IMR-90 (cell line): ENCODE results near the gene RHO. TPM values are rescaled to one million over a fixed set of nuclear protein-coding genes. Genes with fewer than 3 reads are reported as not detected.

Experiments used
- ATAC-seq: fragments of 200-7000 bp; cut with Tn5 transposase; 2 replicates; pipeline ENCODE4 v1.9.1; 2020; ENCODE audit warnings: low read depth, mild to moderate bottlenecking, moderate library complexity
- BruUV-seq: library from RNA; stranded (reverse); fragments of 400-500 nt; replicated peaks from 2 replicates; lab custom pipeline; 2021; lab: Mats Ljungman, UMichigan
- CTCF ChIA-PET: fragments of 300-600 bp; formaldehyde crosslinking; extraction: SDS; loops from one replicate; lab custom pipeline; 2021; ENCODE audit warnings: antibody characterized with exemption; lab: Yijun Ruan, JAX
- POLR2A ChIA-PET: fragments of 300-600 bp; sonication (Branson Sonifier 250); formaldehyde crosslinking; loops from one replicate; lab custom pipeline; 2022; ENCODE audit warnings: antibody characterized with exemption; ENCODE audit not compliant: unreplicated experiment; lab: Charles Lee
- DNase-seq: peaks from one replicate; pipeline ENCODE4 v3.0.0; 2013
- H2AFZ ChIP-seq: replicated peaks from 2 replicates; pipeline ENCODE3; 2013; ENCODE audit warnings: low read length, mild to moderate bottlenecking; ENCODE audit not compliant: poor library complexity
- H2AK5ac ChIP-seq: 2 replicates; pipeline ENCODE4 v1.6.1; 2013; ENCODE audit warnings: low read depth, low read length, inconsistent platforms
- H2AK9ac ChIP-seq: replicated peaks from 2 replicates; pipeline ENCODE3; 2013; ENCODE audit warnings: mild to moderate bottlenecking, low read depth, low read length, moderate library complexity; ENCODE audit not compliant: poor library complexity
- H2BK120ac ChIP-seq: 2 replicates; pipeline ENCODE4 v1.6.1; 2013; ENCODE audit warnings: low read depth, low read length, inconsistent platforms
- H2BK15ac ChIP-seq: 3 replicates; pipeline ENCODE4 v1.6.1; 2013; ENCODE audit warnings: low read depth, low read length, inconsistent platforms
- H2BK20ac ChIP-seq: 2 replicates; pipeline ENCODE4 v1.6.1; 2013; ENCODE audit warnings: low read depth, mild to moderate bottlenecking, inconsistent platforms, low read length, moderate library complexity
- H2BK5ac ChIP-seq: 2 replicates; pipeline ENCODE4 v1.6.1; 2013; ENCODE audit warnings: mild to moderate bottlenecking, low read depth, low read length, inconsistent platforms; ENCODE audit not compliant: poor library complexity, severe bottlenecking
- H3K14ac ChIP-seq: replicated peaks from 2 replicates; pipeline ENCODE4 v1.6.1; 2013; ENCODE audit warnings: low read depth, low read length, inconsistent platforms
- H3K18ac ChIP-seq: 2 replicates; pipeline ENCODE4 v1.6.1; 2013; ENCODE audit warnings: low read depth, low read length, control low read depth
- H3K23ac ChIP-seq: 2 replicates; pipeline ENCODE4 v1.6.1; 2013; ENCODE audit warnings: low read depth, low read length, inconsistent platforms
- H3K27ac ChIP-seq: 2 replicates; pipeline ENCODE4 v1.5.1; 2013; ENCODE audit warnings: mild to moderate bottlenecking, control low read depth, low read length; ENCODE audit not compliant: insufficient read depth
- H3K27me3 ChIP-seq: 2 replicates; pipeline ENCODE4 v1.6.1; 2013; ENCODE audit warnings: low read length; ENCODE audit not compliant: control insufficient read depth, insufficient read depth
- H3K36me3 ChIP-seq: 2 replicates; pipeline ENCODE4 v1.6.1; 2013; ENCODE audit warnings: low read length, mixed read lengths; ENCODE audit not compliant: control insufficient read depth, insufficient read depth
- H3K4ac ChIP-seq: 2 replicates; pipeline ENCODE4 v1.6.1; 2013; ENCODE audit warnings: low read depth, low read length, inconsistent platforms
- H3K4me1 ChIP-seq: 2 replicates; pipeline ENCODE4 v1.6.1; 2013; ENCODE audit warnings: low read length, mixed read lengths; ENCODE audit not compliant: control insufficient read depth, insufficient read depth
- H3K4me2 ChIP-seq: 2 replicates; pipeline ENCODE4 v1.6.1; 2013; ENCODE audit warnings: low read depth, mild to moderate bottlenecking, control low read depth, low read length, moderate library complexity
- H3K4me3 ChIP-seq: 2 replicates; pipeline ENCODE4 v1.5.1; 2013; ENCODE audit warnings: low read depth, mild to moderate bottlenecking, control low read depth, low read length, moderate library complexity; ENCODE audit not compliant: insufficient read depth
- H3K56ac ChIP-seq: 2 replicates; pipeline ENCODE4 v1.6.1; 2013; ENCODE audit warnings: low read length, inconsistent platforms; ENCODE audit not compliant: insufficient read depth; ENCODE audit errors: extremely low read depth
- H3K79me1 ChIP-seq, 2 experiments: 2 replicates each; pipeline ENCODE4 v1.6.1; 2013; ENCODE audit warnings: low read length in 2 of 2, inconsistent platforms in 1 of 2, low read depth in 1 of 2
- H3K9ac ChIP-seq: 2 replicates; pipeline ENCODE4 v1.6.1; 2013; ENCODE audit warnings: low read depth, low read length, control low read depth
- H3K9me1 ChIP-seq: 2 replicates; pipeline ENCODE4 v1.6.1; 2013; ENCODE audit warnings: low read length, inconsistent platforms; ENCODE audit not compliant: insufficient read depth
- H3K9me3 ChIP-seq: 2 replicates; pipeline ENCODE4 v1.6.1; 2013; ENCODE audit warnings: low read length; ENCODE audit not compliant: control insufficient read depth, insufficient read depth
- H4K20me1 ChIP-seq: 2 replicates; pipeline ENCODE4 v1.6.1; 2013; ENCODE audit warnings: low read length, inconsistent platforms; ENCODE audit not compliant: insufficient read depth
- H4K5ac ChIP-seq: 2 replicates; pipeline ENCODE4 v1.6.1; 2013; ENCODE audit warnings: mild to moderate bottlenecking, low read depth, low read length, control low read depth
- H4K8ac ChIP-seq, 2 experiments: 2 replicates each; pipeline ENCODE4 v1.6.1; 2013; ENCODE audit warnings: low read depth in 2 of 2, low read length in 2 of 2, control low read depth in 1 of 2, inconsistent platforms in 1 of 2
- H4K91ac ChIP-seq: 2 replicates; pipeline ENCODE4 v1.6.1; 2013; ENCODE audit warnings: low read depth, low read length, inconsistent platforms; ENCODE audit not compliant: insufficient read depth
- BHLHE40 ChIP-seq: fragments of 150-350 bp; IDR thresholded peaks from 2 replicates; pipeline ENCODE4 v1.6.1; 2016; ENCODE audit warnings: mild to moderate bottlenecking, low read depth, low read length
- CEBPB ChIP-seq: IDR thresholded peaks from 2 replicates; pipeline ENCODE4 v1.6.1; 2012; ENCODE audit warnings: low read depth, low read length, improper control_type of control experiment
- CHD1 ChIP-seq: IDR thresholded peaks from 2 replicates; pipeline ENCODE4 v1.6.1; 2012; ENCODE audit warnings: low read depth, low read length, improper control_type of control experiment
- CTCF ChIP-seq: conservative IDR thresholded peaks from 2 replicates; pipeline ENCODE4 v1.5.1; 2012; ENCODE audit warnings: mild to moderate bottlenecking, low read depth, low read length, improper control_type of control experiment
- MAFK ChIP-seq: IDR thresholded peaks from 2 replicates; pipeline ENCODE4 v1.6.1; 2012; ENCODE audit warnings: low read depth, low read length, improper control_type of control experiment
- MAZ ChIP-seq: IDR thresholded peaks from 2 replicates; pipeline ENCODE4 v1.6.1; 2012; ENCODE audit warnings: low read depth, mild to moderate bottlenecking, low read length, improper control_type of control experiment, moderate library complexity, borderline replicate concordance
- MXI1 ChIP-seq: IDR thresholded peaks from 2 replicates; pipeline ENCODE4 v1.6.1; 2012; ENCODE audit warnings: low read depth, mild to moderate bottlenecking, low read length, moderate library complexity, borderline replicate concordance
- NFE2L2 ChIP-seq: fragments of 150-350 bp; IDR thresholded peaks from 2 replicates; pipeline ENCODE4 v1.6.1; 2016; ENCODE audit warnings: low read depth, mild to moderate bottlenecking, low read length
- RAD21 ChIP-seq: IDR thresholded peaks from 2 replicates; pipeline ENCODE4 v1.6.1; 2012; ENCODE audit warnings: low read length, improper control_type of control experiment
- SMC3 ChIP-seq: fragments of 150-350 bp; IDR thresholded peaks from 2 replicates; pipeline ENCODE4 v1.6.1; 2016; ENCODE audit warnings: low read depth, mild to moderate bottlenecking, antibody characterized with exemption, low read length, moderate library complexity
- USF2 ChIP-seq: fragments of 150-350 bp; IDR thresholded peaks from 2 replicates; pipeline ENCODE4 v1.6.1; 2017; ENCODE audit warnings: mild to moderate bottlenecking, antibody characterized with exemption, low read length, low read depth
- WGBS, 2 experiments: methylation state at CpG; one replicate each; pipeline versions ENCODE4 v1.1.5 to v1.1.7; 2013; ENCODE audit warnings: missing lambda C conversion rate in 2 of 2; ENCODE audit not compliant: insufficient read length in 1 of 2; ENCODE audit errors: extremely low coverage in 2 of 2; 5-methylcytosine and 5-hydroxymethylcytosine counted together
- dilution Hi-C: fragments of 300-500 bp; cut with HindIII; formaldehyde crosslinking; loops from one replicate; pipeline ENCODE4 v1.14.3; 2018; ENCODE audit warnings: low sequenced_read_pairs; ENCODE audit not compliant: unreplicated experiment
- in situ Hi-C: fragments of 300-500 bp; cut with MboI; formaldehyde crosslinking; loops from 3 replicates; pipeline ENCODE4 v1.14.3; 2019; ENCODE audit warnings: low sequenced_read_pairs, inconsistent platforms, mixed read lengths
- intact Hi-C: fragments of 100-400 bp; cut with micrococcal nuclease; formaldehyde crosslinking; loops from 2 replicates; pipeline ENCODE4 v1.10.0; 2022
- polyA plus RNA-seq, 3 experiments: library from polyadenylated mRNA; depleted of rRNA; stranded (reverse); fragments of >200 nt; gene quantifications; 2 replicates each; pipeline ENCODE4 v1.2.3, GENCODE V29; 2012; ENCODE audit warnings: low replicate concordance in 1 of 3
- total RNA-seq: library from RNA; depleted of rRNA; stranded (reverse); fragments of >200 nt; gene quantifications from 2 replicates; pipeline ENCODE4 v1.2.3, GENCODE V29; 2012

RHO gene
- total and polyA plus RNA-seq, 2 of the 4 experiments (the other 2 are of a cell fraction) = not detected

GRCh38 chr3:129513705-129514104 lies 14.7 kb upstream of the RHO start:
- Histone ChIP-seq H3K9me1 (peaks cover 6% of the 10 kb centered on the region; the same call in 1 of the 2 replicates), H2AK9ac (no peak overlapping the region), H3K23ac (no peak overlapping the region), H3K56ac (no peak overlapping the region), H2BK120ac (no peak overlapping the region), H3K4me2 (no peak overlapping the region), H3K4ac (no peak overlapping the region), H4K91ac (no peak overlapping the region), H3K4me3 (no peak overlapping the region), H3K18ac (no peak overlapping the region), H4K20me1 (no peaks in the 10 kb centered on the region), H3K9me3 (no peaks in the 10 kb centered on the region), H3K79me1 (no peaks in the 10 kb centered on the region), H3K4me1 (no peaks in the 10 kb centered on the region), H3K27me3 (no peaks in the 10 kb centered on the region), H3K36me3 (peaks cover 20% of the 10 kb centered on the region; the same call in 1 of the 2 replicates), H3K27ac (no peak overlapping the region), H2AFZ (no peak overlapping the region), H4K5ac (no peak overlapping the region), H3K14ac (no peak overlapping the region), H3K9ac (no peak overlapping the region), H2BK20ac (no peak overlapping the region), H4K8ac (no peak overlapping the region), H2BK15ac (no peak overlapping the region), H2AK5ac (no peak overlapping the region), H2BK5ac (no peak overlapping the region)
- TF ChIP-seq MAFK (no peak), BHLHE40 (no peak), NFE2L2 (no peak), MXI1 (no peak), USF2 (no peak), CTCF (no peak), RAD21 (no peak), CEBPB (no peak), CHD1 (no peak), MAZ (no peak), SMC3 (no peak)
- dilution Hi-C loops = no loop called here
- in situ Hi-C loops = no loop called here
- ATAC-seq (no peak), DNase-seq (no peak)
- POLR2A ChIA-PET = no interaction called here
- intact Hi-C loops = no loop called here
- WGBS, 2 experiments = 100% methylated on average over 3 of the region's 8 CpGs; no CpG with 5 or more reads in 1 of the 2 experiments
- no TSS peak for BruUV-seq
- CTCF ChIA-PET = no interaction called here
